Measurements from ENCODE around the gene ZNF283. TPM values are rescaled to one million over a fixed set of nuclear protein-coding genes. Genes with fewer than 3 reads are reported as not detected.
"Not testable (repeated sequence)": the region's sequence is repeated elsewhere in the genome, so short reads cannot be mapped to it uniquely, and the experiment has no call there.

The ZNF283 gene
- total RNA-seq, 1 donor from 2014 or later, result 12.7 TPM

- Histone ChIP-seq H3K36me3 (peaks cover 5% of the 10 kb centered on the region), H3K4me3 (no peak overlapping the region), H3K27ac (no peak overlapping the region), H3K27me3 (ENCODE audit: low read depth) (no peaks in the 10 kb centered on the region), H3K9me3 (peaks cover 98% of the 10 kb centered on the region), H3K4me1 (no peaks in the 10 kb centered on the region)
- DNase-seq (no peak), ATAC-seq (no peak)
- no peak for TF ChIP-seq CTCF (IDR thresholded peaks at IDR 0.05)
- intact Hi-C loops (cut with DNase I), result no loop called here
These were observed 21.7 kb downstream of the ZNF283 start for GRCh38 chr19:43848821-43849220.

GRCh38 chr19:43858174-43858573, 31.1 kb downstream of the ZNF283 start:
- Histone ChIP-seq H3K36me3 (no peaks in the 10 kb centered on the region), H3K4me1 (no peaks in the 10 kb centered on the region), H3K27ac (no peak overlapping the region), H3K4me3 (no peak overlapping the region), H3K27me3 (ENCODE audit: low read depth) (no peaks in the 10 kb centered on the region), H3K9me3 (peaks cover 95% of the 10 kb centered on the region)
- TF ChIP-seq CTCF (IDR thresholded peaks at IDR 0.05), result no peak
- DNase-seq, result no peak
- intact Hi-C loops (cut with DNase I), result no loop called here
- ATAC-seq, result no peak

GRCh38 chr19:43866923-43867322, 39.8 kb downstream of the ZNF283 start:
- ATAC-seq; H3K27ac ChIP-seq; H3K27me3 ChIP-seq (ENCODE audit: low read depth); intact Hi-C loops (cut with DNase I); DNase-seq; H3K4me3 ChIP-seq; H3K36me3 ChIP-seq; H3K4me1 ChIP-seq: not testable (repeated sequence)
- H3K9me3 ChIP-seq, result peaks cover 80% of the 10 kb centered on the region

- Histone ChIP-seq H3K27ac (no peak overlapping the region), H3K4me3 (no peak overlapping the region), H3K4me1 (no peaks in the 10 kb centered on the region), H3K9me3 (peaks cover 96% of the 10 kb centered on the region), H3K27me3 (ENCODE audit: low read depth) (no peaks in the 10 kb centered on the region), H3K36me3 (no peaks in the 10 kb centered on the region)
- intact Hi-C loops (cut with DNase I), result no loop called here
- TF ChIP-seq CTCF (IDR thresholded peaks at IDR 0.05), result no peak
- DNase-seq (no peak), ATAC-seq (no peak)
These were observed 45.6 kb downstream of the ZNF283 start for GRCh38 chr19:43872547-43873336.

GRCh38 chr19:43880483-43880882, 53.4 kb downstream of the ZNF283 start:
- TF ChIP-seq CTCF (IDR thresholded peaks at IDR 0.05), result no peak
- Histone ChIP-seq H3K9me3 (peaks cover 90% of the 10 kb centered on the region), H3K4me3 (no peak overlapping the region), H3K4me1 (no peaks in the 10 kb centered on the region), H3K27me3 (ENCODE audit: low read depth) (no peaks in the 10 kb centered on the region), H3K36me3 (no peaks in the 10 kb centered on the region), H3K27ac (no peak overlapping the region)
- intact Hi-C loops (cut with DNase I), result no loop called here
- no peak for ATAC-seq
- no peak for DNase-seq

- H3K4me1 ChIP-seq, result no peaks in the 10 kb centered on the region
- H3K9me3 ChIP-seq, result peaks cover 98% of the 10 kb centered on the region
- no peaks in the 10 kb centered on the region for H3K36me3 ChIP-seq
- H3K4me3 ChIP-seq, result no peak within 1 kb of the TSS
- no peaks in the 10 kb centered on the region for H3K27me3 ChIP-seq (ENCODE audit: low read depth)
- DNase-seq, result no peak
- TF ChIP-seq CTCF (IDR thresholded peaks at IDR 0.05), result no peak
- no peak for ATAC-seq
- H3K27ac ChIP-seq, result no peak within 1 kb of the TSS
- intact Hi-C loops (cut with DNase I), result no loop called here
These were observed 56.7 kb downstream of the ZNF283 start, which contains the start of gene ZNF404 for GRCh38 chr19:43883864-43884263. Gene ZNF404 (minus strand): TSS chr19:43883964.
